GM21526 (cell line): ENCODE results near the gene IL1B.

Source experiments
- ATAC-seq: cut with Tn5 transposase; IDR thresholded peaks from one replicate; pipeline ENCODE4 v1.9.1; 2021; ENCODE audit warnings: moderate library complexity; ENCODE audit not compliant: unreplicated experiment, low FRiP score

IL1B gene

DNA sequence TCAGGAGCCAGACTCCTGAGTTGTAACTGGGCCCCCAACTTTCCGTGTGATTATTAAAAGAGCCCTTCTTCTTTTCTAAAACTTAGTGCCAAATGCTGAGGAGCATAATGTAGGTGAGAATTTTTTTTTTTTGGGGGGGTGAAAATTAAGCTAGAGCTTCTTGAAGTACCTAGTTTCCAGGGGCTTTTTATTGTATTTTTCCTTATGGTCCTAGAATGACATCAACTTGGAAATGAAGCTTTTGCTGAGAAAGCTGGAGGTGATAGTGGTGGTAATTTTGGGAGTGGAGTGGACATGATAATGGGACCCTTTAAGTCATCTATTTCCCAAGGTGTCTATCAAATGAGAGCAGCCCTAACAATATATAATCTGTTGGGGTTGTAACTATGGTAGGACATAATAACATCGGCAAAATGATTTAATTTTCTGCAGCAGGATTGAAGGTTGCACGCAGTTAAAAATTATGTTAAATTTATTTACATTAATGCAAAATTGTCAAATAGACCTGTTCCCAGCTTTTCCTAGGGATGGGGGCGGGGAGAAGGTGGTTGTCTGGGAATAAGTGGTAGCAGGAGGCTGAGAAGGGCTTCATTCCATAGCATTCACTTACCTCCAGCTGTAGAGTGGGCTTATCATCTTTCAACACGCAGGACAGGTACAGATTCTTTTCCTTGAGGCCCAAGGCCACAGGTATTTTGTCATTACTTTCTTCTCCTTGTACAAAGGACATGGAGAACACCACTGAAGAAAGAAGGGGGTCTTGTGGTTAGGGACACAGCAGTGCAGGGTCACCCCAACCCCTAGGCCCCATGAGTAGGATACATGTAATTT is 5.7 kb downstream of the IL1B start:
- ATAC-seq = no peak

- no peak for ATAC-seq
Observed at GRCh38 chr2:112829961-112830681, 6.5 kb downstream of the IL1B start.

GRCh38 chr2:112829101-112829960 is 7.2 kb downstream of the IL1B start:
- ATAC-seq = no peak

DNA sequence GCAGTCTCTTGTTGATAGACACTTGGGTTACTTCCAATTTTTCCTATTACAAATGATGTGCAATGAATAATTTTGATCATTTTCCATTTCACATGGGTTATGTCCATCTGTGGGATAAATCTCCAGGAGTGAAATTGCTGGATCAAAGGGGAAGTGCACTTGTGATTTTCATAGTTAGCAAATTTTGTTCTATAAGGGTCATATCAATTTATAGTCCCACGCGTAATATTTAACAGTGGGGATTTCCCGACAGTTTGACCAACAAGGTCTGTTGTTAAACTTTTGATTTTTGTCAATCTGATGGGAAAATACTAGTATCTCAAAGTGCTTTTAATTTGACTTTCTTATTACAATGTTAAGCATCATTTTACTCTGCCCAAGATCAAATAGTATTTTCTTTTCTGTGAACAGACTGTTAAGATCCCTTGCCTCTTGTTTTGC is 8.3 kb downstream of the IL1B start:
- no peak for ATAC-seq

- ATAC-seq = no peak
Observed at GRCh38 chr2:112827604-112828185, 8.9 kb downstream of the IL1B start.

- no peak for ATAC-seq
Observed at GRCh38 chr2:112827009-112827408, 9.6 kb downstream of the IL1B start.

GRCh38 chr2:112825706-112826105 is 10.9 kb downstream of the IL1B start:
- no peak for ATAC-seq

DNA sequence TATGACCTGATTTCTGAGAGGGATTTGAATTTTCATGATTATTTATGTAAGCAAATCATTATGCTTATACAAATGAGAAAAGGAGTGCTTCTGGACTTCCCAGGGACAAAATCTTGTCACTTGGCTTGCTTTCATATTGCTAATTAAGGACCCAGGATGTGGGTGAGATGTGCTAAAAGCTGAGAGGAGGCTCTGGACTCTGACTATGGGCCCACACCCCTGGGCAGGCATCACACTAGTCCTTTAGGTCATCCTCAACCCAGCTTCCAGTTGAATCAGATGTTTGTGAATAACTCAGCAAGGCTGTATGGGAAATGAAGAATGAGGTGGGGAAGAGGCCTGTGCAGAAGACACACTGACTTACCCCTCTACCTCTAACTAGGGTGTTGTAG is 11.9 kb downstream of the IL1B start:
- no peak for ATAC-seq

DNA sequence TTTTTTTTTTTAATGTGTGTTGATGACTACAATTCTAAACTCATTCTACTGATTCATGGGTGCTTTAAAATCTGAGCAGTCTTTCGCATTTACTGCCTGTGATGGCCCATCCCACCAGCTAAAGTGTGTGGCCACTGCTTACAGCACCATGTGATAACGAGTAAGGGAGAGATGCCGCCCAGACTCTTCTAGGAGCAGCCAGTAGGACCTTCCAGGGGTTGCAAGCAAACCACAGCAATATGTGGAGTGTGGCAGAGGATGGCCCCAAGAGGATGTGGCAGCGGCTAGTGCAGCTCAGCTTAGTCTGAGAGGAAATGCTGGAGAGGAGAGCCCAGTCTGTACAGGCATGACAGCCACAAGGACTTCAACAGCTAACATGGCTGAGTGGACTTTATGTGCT is 14.9 kb downstream of the IL1B start:
- no peak for ATAC-seq

DNA sequence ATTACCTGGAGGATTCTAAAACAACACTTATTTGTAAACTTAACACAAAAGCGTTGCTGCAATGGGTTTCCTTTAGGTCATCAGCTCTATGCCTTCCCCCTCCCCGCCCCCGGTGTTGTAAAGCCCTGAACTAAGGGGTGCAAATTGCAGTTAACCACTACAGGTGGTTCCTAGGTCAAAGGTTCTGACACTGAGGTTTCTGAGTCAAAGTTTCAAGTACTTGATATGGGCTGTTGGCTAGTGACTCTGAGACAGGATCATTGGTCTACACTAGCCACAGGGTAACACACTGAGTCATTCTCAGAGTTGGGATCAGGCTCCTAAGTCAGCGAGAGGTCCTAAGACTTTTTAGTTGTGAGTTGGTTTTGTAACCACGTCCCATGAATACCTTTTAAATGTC is 15.4 kb downstream of the IL1B start:
- peak; percentile 73 for ATAC-seq

GRCh38 chr2:112820343-112820742 is 16.2 kb downstream of the IL1B start:
- ATAC-seq = no peak

DNA sequence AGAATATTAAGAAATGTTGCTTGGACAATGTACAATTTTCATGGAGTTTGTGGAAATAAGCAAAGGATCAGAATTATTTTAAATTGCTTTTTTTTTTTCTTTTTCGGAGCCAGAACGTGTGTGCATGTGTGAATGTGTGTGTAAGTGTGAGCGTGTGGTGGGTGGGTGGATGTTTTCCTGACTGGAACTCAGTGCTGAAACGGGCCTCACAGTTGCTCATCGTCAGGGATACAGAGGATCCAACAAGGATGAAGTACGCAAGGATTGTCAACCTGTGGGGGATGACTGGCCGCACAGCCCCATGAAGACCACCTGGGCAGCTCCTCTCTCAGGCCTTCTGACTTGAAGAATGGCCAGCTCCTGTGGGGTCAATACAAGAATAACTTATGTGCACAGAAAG is 17.5 kb downstream of the IL1B start:
- ATAC-seq = no peak

DNA sequence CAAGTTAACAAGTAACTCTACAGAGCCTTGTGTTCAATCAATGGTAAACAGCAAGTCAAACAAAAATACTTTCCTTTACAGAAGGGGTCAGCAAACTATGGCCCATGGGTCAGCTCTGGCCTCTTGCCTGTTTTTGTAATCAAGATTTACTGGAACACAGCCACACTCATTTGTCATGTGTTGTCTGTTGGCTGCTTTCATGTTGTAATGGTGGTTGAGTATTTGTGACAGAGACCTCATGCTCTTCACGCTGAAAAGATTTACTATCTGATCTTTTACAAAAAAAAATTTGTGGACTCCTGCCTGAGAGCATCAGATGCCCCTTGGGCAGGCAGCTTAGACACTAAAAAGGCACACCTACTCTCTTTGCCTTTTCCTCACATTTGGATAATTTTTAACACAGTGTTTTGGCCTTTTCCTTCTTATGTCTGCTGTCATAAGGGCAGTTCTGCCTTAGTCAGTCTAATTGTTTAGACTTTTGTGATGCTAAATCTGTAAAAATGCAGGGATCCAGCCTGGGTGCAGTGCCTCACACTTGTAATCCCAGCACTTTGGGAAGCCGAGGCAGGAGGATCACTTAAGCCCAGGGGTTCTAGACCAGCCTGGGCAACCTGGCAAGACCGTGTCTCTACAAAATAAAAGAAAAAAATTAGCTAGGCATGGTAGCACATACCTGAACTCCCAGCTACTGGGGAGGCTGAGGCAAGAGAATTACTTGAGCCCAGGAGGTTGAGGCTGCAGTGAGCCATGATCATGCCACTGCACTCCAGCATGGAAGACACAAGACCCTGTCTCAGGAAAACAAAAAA is 18.3 kb downstream of the IL1B start:
- no peak for ATAC-seq

DNA sequence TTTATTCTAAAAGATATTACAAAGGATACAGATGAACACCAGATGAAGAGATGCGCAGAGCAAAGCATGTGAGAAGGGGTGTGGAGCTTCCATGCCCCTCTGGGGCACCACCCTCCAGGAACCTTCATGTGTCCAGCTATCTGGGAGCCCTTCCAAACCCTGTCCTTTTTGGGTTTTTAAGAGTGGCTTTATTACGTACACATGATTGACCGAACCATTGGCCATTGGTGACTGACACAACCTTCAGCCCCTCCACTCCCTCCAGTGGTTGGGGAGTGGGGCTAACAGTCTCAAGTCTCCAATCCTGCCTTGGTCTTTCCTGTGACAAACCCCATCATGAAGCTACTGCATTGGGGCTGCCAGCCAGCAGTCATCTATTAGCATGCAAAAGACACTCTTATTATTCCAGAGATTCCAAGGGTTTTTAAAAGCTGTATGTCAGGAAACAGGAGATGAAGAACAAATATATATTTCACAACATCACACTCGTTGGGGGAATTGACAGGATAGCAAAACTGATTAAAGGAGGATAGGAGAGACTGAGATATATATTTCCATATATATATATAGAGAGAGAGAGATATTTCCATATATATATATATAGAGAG is 19.4 kb downstream of the IL1B start:
- ATAC-seq = no peak

DNA sequence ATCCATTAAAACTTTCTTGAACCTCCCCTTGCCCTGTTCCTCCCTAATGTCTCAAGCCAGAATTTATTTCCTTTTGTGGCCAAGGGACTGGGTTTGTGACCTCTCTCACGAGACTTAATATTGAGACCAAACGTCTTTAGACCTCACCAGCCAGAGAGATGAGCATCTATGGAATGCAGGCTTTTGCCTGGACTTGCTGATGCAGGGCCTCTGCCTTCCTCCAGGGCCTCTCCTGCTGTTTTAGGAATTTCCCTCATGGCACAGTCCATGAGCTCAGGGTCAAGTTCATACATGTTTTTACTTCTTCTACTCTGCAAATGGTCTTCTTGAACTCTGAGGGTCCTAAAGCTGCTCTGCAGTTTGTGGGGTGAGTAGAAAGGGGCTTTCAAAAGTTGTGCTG is 22.3 kb downstream of the IL1B start:
- ATAC-seq = no peak

GRCh38 chr2:112813280-112813966 is 23.2 kb downstream of the IL1B start:
- no peak for ATAC-seq

DNA sequence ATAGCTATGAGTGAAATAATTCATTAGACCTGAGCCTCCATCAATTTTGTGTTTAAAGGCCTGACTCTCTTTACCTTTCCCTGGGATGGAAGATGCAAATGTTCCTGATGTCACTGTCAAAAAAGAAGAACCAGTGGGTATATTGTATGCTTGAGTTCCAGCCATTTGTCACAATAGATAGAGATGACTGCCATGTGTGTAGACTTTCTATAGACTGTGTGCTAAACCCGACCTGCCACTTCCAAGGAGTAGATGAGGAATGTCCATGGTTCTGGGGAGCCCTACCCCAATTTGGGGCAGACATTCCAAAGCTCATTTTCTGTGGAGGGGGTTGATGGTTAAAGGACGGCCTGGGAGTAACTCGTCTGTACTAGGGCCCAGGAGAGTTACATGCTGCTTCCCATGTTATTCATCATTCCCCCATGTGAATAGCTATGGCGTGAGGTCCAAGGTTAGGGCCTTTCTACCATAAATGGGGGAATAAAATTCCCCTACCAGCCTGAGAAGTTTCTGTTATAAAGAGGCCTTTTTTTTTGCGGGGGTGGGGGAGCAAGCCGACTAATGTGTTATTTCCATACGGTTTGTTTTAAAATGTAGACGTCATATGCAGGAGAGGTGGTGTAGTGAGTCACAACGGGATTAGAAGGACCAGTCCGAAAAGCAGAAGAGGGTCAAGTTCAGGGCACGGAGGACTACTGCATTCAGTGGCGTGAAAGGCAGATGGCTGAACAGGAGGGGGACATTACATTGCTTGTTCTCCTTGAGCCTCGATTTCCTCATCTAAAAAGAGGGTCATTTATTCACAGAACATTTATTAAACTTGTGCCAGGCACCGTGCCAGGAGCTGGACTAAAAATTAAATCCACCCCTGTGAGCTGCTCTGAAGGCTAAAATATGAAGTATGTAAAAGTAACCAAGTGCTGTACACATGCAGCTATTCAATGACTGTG is 24.0 kb downstream of the IL1B start:
- ATAC-seq = no peak

GRCh38 chr2:112811841-112812306 is 24.7 kb downstream of the IL1B start:
- ATAC-seq = no peak
